K562 (cell line): ENCODE data around the gene STEAP3. TPM values are rescaled to one million over a fixed set of nuclear protein-coding genes. Genes with fewer than 3 reads are reported as not detected.

ENCODE experiments used
- ATAC-seq: fragments of 200-7000 bp; cut with Tn5 transposase; 3 replicates; pipeline ENCODE4 v1.9.1; 2020; ENCODE audit warnings: moderate library complexity
- BruUV-seq: library from RNA; stranded (reverse); fragments of 400-500 nt; replicated peaks from 2 replicates; lab custom pipeline; 2021; lab: Mats Ljungman, UMichigan
- CTCF ChIA-PET: fragments of 300-600 bp; formaldehyde crosslinking; extraction: SDS; loops from one replicate; lab custom pipeline; 2021; ENCODE audit warnings: low intra/inter-chr PET ratio; lab: Yijun Ruan, JAX
- POLR2A ChIA-PET: fragments of 300-600, 350-650 bp; sonication (Branson Sonifier 250); formaldehyde crosslinking; extraction: SDS; loops from one replicate; lab custom pipeline; 2021; ENCODE audit warnings: antibody characterized with exemption, inconsistent platforms; lab: Yijun Ruan, JAX
- DNase-seq, 4 experiments: peaks; one replicate each; pipeline versions ENCODE4 v3.0.0 to v3.0.0-alpha.2; 2011 to 2018; ENCODE audit warnings: low spot score in 3 of 4, mixed read lengths in 3 of 4; ENCODE audit errors: extremely low read depth in 1 of 4
- FAIRE-seq: peaks from 2 replicates; lab custom pipeline; 2011; peaks lifted over from hg19 to GRCh38; lab: Jason Lieb, UNC
- H2AFZ ChIP-seq: 2 replicates; pipeline ENCODE4 v1.6.0; 2011; ENCODE audit warnings: low read depth, low read length, control low read depth, inconsistent platforms
- H3K27ac ChIP-seq: fragments of 200-600 bp; 3 replicates; pipeline ENCODE4 v1.8.0; 2011; ENCODE audit warnings: low read depth, mild to moderate bottlenecking, control low read depth, inconsistent platforms, low read length, moderate library complexity, mixed read lengths; ENCODE audit errors: extremely low read depth
- H3K27me3 ChIP-seq, 2 experiments: fragments of 300-600 bp in 1 of 2; 2 replicates in 1 of 2; 3 replicates in 1 of 2; pipeline versions ENCODE4 v1.6.0 to v1.8.0; 2011; ENCODE audit warnings: inconsistent platforms in 2 of 2, low read length in 2 of 2, mild to moderate bottlenecking in 1 of 2, mixed read lengths in 1 of 2, moderate library complexity in 1 of 2; ENCODE audit not compliant: control insufficient read depth in 2 of 2, insufficient read depth in 2 of 2
- H3K36me3 ChIP-seq: fragments of 300-600 bp; 3 replicates; pipeline ENCODE4 v1.8.0; 2011; ENCODE audit warnings: mild to moderate bottlenecking, low read length, inconsistent platforms; ENCODE audit not compliant: control insufficient read depth, insufficient read depth
- H3K4me1 ChIP-seq, 2 experiments: fragments of 200-600 bp in 1 of 2; replicated peaks in 1 of 2; 2 replicates in 1 of 2; 3 replicates in 1 of 2; pipeline versions ENCODE4 v1.5.1 to v1.8.0; 2011; ENCODE audit warnings: inconsistent platforms in 2 of 2, low read length in 2 of 2, mild to moderate bottlenecking in 1 of 2, mixed read lengths in 1 of 2, moderate library complexity in 1 of 2; ENCODE audit not compliant: control insufficient read depth in 2 of 2, insufficient read depth in 2 of 2
- H3K4me2 ChIP-seq: 2 replicates; pipeline ENCODE4 v1.6.1; 2011; ENCODE audit warnings: low read length, control low read depth, inconsistent platforms, mixed read lengths; ENCODE audit not compliant: insufficient read depth
- H3K4me3 ChIP-seq: fragments of 200-600 bp; sonication (generic), shearing (Covaris generic); 2 replicates; pipeline ENCODE4 v1.5.1; 2016; ENCODE audit warnings: control low read depth, inconsistent platforms
- H3K79me2 ChIP-seq: fragments of 200-600 bp; 3 replicates; pipeline ENCODE4 v1.8.0; 2011; ENCODE audit warnings: low read length, inconsistent platforms; ENCODE audit not compliant: control insufficient read depth, insufficient read depth
- H3K9ac ChIP-seq, 2 experiments: 2 replicates each; pipeline versions ENCODE4 v1.6.0 to v1.6.1; 2011; ENCODE audit warnings: low read depth in 2 of 2, low read length in 2 of 2, control low read depth in 1 of 2, inconsistent platforms in 1 of 2, mild to moderate bottlenecking in 1 of 2, mixed read lengths in 1 of 2; ENCODE audit not compliant: insufficient read depth in 1 of 2
- H3K9me1 ChIP-seq: one replicate; pipeline ENCODE4 v1.6.0; 2011; ENCODE audit warnings: inconsistent platforms, mild to moderate bottlenecking, low read length, moderate library complexity; ENCODE audit not compliant: control insufficient read depth, insufficient read depth
- H3K9me3 ChIP-seq: replicated peaks from 2 replicates; pipeline ENCODE4 v1.5.1; 2011; ENCODE audit warnings: low read depth, low read length, inconsistent platforms; ENCODE audit not compliant: control insufficient read depth, insufficient read depth
- H4K20me1 ChIP-seq: replicated peaks from 2 replicates; pipeline ENCODE4 v1.6.1; 2011; ENCODE audit warnings: low read length, inconsistent platforms, mixed read lengths; ENCODE audit not compliant: control insufficient read depth, insufficient read depth
- CXXC5 ChIP-seq: fragments of 250-450 bp; sonication (Bioruptor Pico); IDR thresholded peaks from 2 replicates; pipeline ENCODE4 v1.8.0; 2022; ENCODE audit warnings: inconsistent platforms, mild to moderate bottlenecking, moderate library complexity
- RBM14 ChIP-seq: fragments of 200-400 bp; formaldehyde crosslinking; IDR thresholded peaks from 2 replicates; pipeline ENCODE4 v1.6.1; 2018; ENCODE audit warnings: low read depth, mild to moderate bottlenecking, low read length, moderate library complexity, borderline replicate concordance; ENCODE audit not compliant: insufficient read depth
- TRIM24 ChIP-seq, 2 experiments: fragments of 450-650 bp; IDR thresholded peaks; 2 replicates each; pipeline ENCODE4 v1.6.1; 2016
- XRCC5 ChIP-seq: fragments of 200-400 bp; formaldehyde crosslinking; IDR thresholded peaks from 2 replicates; pipeline ENCODE4 v1.6.1; 2017; ENCODE audit warnings: low read depth, mild to moderate bottlenecking, low read length
- ZNF280A ChIP-seq: fragments of 450-650 bp; IDR thresholded peaks from 2 replicates; pipeline ENCODE4 v1.6.1; 2018; ENCODE audit warnings: mild to moderate bottlenecking, low read depth; ENCODE audit not compliant: partially characterized antibody
- WGBS: fragments of 100-300 bp; shearing (Covaris generic); methylation state at CpG from one replicate; pipeline ENCODE4 v1.1.6; 2016; ENCODE audit warnings: low coverage, mixed read lengths; ENCODE audit not compliant: insufficient coverage; ENCODE audit errors: missing lambda C conversion rate; 5-methylcytosine and 5-hydroxymethylcytosine counted together
- in situ Hi-C: fragments of 300-500 bp; cut with MboI; formaldehyde crosslinking; loops from 4 replicates; pipeline ENCODE4 v1.15.0; 2018; ENCODE audit warnings: inconsistent platforms, mixed read lengths
- intact Hi-C: fragments of 100-400 bp; cut with micrococcal nuclease; formaldehyde crosslinking; loops from 2 replicates; pipeline ENCODE4 v1.14.2; 2022
- polyA plus RNA-seq, 8 experiments: library from polyadenylated mRNA; depleted of rRNA in 4 of 8; stranded (reverse) in 5 of 8; unstranded in 3 of 8; fragments of >200 nt; fragmentation: Nextera tagmentation in 2 of 8; fragmentation: Illumina TruSeq in 1 of 8; extraction: Ambion mirVana in 2 of 8; extraction: Trizol in 1 of 8; gene quantifications; 2 replicates each; pipeline versions ENCODE4 v1.2.1 to v1.2.3, GENCODE V29; 2011 to 2014; ENCODE audit warnings: inconsistent platforms in 1 of 8, missing spikeins in 1 of 8
- total RNA-seq, 7 experiments: library from RNA; depleted of rRNA in 6 of 7; stranded (reverse); fragments of >200 nt in 6 of 7; fragmentation: Illumina TruSeq in 2 of 7; extraction: Trizol in 2 of 7; gene quantifications; 2 replicates each; pipeline versions ENCODE4 v1.2.1 to v1.2.3, GENCODE V29; 2011 to 2021; ENCODE audit warnings: low replicate concordance in 1 of 7

STEAP3 gene
- total and polyA plus RNA-seq, 9 of the 15 experiments (the other 6 are each of a cell fraction or from before 2014, with no cell fraction given) = 1.8 to 31.6 (median 9.0) TPM

- no peak for FAIRE-seq
- in situ Hi-C loops = no loop called here
- CTCF ChIA-PET = no interaction called here
- no peak overlapping the region for H2AFZ ChIP-seq
- no TSS peak for BruUV-seq
- peaks cover 85% of the 10 kb centered on the region for H3K36me3 ChIP-seq
- intact Hi-C loops = no loop called here
- no peak for DNase-seq
- H3K27ac ChIP-seq = no peak overlapping the region
- no peaks in the 10 kb centered on the region for H3K9me1 ChIP-seq
- H3K4me3 ChIP-seq = no peak overlapping the region
- TF ChIP-seq RBM14 = no peak
- no peak for TF ChIP-seq ZNF280A
- no peak for TF ChIP-seq CXXC5 (CRISPR knock-in tag)
- TF ChIP-seq XRCC5 = no peak
- no peak for TF ChIP-seq TRIM24 (IDR thresholded peaks at IDR 0.05)
- no peaks in the 10 kb centered on the region for H3K27me3 ChIP-seq
- POLR2A ChIA-PET = interaction anchor here (0.6 kb wide), 1 partner anchor 9 kb away, joined by 3 read pairs; no protein-coding TSS in a partner anchor
- no peaks in the 10 kb centered on the region for H3K79me2 ChIP-seq
- peaks cover 0 to 6% of the 10 kb centered on the region in 2 experiments; a peak in 2 of 5 replicates for H3K4me1 ChIP-seq
- no peak for ATAC-seq
- H3K4me2 ChIP-seq = no peak overlapping the region
- no peaks in the 10 kb centered on the region for H3K9me3 ChIP-seq
- WGBS = 96% methylated on average over 5 of the region's 5 CpGs
- H4K20me1 ChIP-seq = no peaks in the 10 kb centered on the region; the same call in 1 of the 2 replicates
- no peak overlapping the region for H3K9ac ChIP-seq
Measured at GRCh38 chr2:119251652-119252051, 28.0 kb downstream of the STEAP3 start.
